ENCODE data around the gene ANKS3.

The ANKS3 gene

DNA sequence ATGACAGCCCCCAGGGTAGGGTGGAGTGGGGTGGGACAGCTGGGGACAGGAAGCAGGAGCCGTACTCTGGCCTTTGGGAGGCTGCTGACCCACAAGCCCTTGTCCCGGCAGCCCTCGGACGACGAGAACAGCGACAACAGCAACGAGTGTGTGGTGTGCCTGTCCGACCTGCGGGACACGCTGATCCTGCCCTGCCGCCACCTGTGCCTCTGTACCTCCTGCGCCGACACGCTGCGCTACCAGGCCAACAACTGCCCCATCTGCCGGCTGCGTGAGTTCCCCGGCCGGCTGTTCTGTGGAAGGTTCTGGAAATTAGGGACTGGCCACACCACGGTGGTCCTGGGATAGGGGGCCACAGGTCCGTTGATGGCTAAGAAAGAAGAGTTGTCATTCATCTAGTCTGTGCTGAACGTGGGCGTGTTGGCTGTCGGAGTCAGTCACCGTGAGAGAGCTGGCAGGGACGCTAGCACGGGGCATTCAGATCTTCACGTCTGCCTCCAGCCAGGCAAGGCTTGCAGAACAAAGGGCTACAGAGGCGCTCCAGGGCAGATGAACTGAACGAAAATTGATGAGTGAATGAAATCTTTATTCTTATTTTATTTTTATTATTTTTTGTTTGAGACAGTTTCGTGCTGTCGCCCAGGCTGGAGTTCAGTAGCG lies 60.6 kb downstream of the ANKS3 start:
- DNase-seq (ENCODE audit: low spot score) = no peak

DNA sequence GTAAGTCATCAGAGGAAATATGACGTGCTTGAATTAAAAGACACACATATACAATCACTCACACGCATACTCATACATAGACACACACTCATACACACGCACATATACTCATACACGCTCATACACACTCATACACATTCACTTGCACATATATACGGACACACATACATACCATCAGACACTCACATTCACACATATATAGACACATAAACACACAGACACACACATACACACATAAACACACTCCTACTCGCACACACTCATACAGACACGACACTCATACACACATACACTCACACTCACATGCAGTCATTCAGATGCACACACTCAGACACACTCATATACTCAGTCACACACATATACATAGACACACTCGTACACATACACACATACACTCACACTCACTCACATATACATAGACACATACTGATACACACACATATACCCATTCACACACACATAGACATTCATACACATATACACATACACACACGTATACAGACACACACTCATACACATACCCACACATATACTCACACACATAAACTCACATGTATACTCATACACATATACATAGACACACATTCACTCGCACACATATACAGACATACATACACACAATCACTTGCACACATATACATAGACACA lies 65.6 kb downstream of the ANKS3 start:
- DNase-seq (ENCODE audit: low spot score) = no peak

DNA sequence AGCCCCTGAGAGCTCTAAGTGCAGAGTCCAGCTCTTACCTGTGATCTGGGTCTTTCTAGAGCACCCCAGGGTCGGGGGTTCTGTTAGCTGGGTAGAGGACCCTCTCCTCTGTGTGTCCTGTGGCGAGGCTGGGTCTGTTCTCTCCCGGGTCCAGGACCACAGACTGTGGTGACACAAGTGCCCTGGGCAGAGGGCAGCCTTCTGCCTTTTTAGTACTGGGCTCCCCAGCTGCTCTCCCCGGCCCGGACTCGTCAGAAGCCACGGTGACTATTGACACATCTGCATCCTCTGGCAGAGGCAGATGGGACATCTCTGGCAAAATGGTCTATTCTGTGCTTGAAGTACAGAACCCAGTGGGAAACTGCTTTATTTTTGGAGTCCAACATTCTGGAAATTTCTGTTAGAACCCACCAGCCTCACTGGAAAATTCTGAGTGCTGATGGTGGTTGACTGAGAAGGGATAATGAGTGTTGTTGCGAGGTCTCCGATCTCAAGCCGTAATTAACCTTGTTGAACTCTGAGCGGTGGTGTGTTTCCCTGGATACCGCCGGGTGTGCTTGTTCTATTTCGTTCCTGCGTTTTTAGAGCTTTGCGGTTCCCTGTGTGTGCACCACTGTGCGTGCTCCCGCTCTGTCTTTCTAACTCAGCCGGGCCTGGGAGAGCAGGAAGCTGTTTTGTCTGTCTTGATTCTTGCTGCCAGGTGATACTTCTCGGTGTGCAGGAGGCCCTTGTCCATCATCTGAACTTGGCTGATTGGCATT lies 66.7 kb downstream of the ANKS3 start:
- no peak for DNase-seq (ENCODE audit: low spot score)

DNA sequence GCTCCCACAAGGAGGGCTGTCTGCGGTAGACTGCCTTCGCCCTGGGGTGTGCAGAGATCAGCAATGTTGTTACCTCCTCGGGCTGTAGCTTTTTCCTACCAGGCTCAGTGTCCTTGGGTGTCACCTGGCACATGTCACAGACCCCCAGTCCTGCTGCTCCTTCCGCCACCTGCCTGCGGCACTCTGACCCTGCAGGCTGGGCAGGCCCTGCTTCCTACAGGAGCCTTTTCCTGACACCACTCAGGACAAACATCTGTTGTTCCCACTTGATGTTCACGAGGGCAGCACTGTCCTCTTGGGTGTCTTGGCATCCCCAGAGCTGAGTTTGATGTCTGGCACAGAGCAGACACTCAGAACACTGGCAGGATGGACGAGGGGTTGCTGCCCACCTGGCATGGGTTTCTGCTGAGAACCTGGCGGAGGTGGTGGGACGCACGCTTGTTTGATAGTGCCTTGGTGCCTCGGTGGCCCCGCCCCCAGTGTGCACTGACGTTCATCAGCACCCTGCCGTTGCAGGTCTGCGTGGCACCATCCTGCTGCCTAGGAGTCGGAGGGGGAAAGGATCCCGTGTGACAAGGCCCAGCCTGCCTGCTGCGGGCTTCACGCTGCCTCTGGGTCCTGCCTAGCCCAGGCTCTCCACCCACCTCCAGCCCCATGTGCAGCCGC lies 67.4 kb downstream of the ANKS3 start:
- DNase-seq (ENCODE audit: low spot score) = no peak

GRCh38 chr16:4664538-4665418 lies 69.3 kb downstream of the ANKS3 start:
- no peak for DNase-seq (ENCODE audit: low spot score)

DNA sequence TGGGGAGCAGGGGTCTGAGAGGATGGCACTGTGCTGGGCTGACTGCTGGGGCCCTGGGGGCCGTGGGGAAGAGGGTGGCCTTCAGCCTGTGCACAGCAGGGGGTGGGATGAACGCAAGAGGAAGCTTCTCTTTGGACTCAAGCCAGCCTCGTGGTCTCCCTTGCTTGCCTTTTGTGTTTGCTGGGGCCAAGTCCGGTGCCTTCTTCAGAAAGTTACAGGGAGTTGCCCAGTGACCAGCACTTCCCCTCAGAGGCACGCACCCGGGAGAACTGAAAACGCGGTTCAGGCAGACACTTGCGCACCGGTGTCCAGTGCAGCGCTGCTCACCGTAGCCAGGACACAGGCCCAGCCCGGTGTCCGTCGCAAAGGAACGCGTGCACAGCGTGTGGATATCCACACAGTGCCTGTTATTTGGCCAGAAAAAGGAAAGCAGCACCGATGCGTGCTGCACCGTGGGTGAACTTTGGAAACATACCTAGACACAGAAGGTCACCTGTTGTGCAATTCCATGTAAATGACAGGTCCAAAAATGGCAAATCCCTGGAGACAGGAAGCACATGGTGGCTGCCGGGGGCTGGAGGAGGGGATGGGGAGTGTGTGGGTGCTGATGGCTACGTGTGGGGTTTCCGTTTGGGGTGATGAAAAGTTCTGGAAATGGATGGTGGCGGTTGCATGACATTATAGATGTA lies 70.2 kb downstream of the ANKS3 start:
- DNase-seq (ENCODE audit: low spot score) = no peak

DNA sequence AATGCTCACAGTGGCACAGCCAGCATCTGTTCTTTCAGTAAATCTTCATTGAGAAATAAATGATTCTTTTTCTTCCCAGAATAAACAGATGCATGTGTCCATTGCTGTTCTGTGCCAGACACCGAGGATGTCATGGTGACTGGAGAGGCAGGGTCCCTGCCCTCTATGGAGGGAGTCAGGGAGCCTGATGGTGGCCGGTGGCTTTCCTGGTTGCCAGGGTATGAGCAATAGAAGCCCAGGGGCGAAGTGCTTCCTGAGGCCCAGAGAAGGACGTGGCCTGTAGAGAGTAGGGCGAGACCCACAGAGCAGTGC lies 70.7 kb downstream of the ANKS3 start:
- DNase-seq (ENCODE audit: low spot score) = no peak

- DNase-seq (ENCODE audit: low spot score) = no peak
Measured at GRCh38 chr16:4661661-4662060, 72.4 kb downstream of the ANKS3 start.

DNA sequence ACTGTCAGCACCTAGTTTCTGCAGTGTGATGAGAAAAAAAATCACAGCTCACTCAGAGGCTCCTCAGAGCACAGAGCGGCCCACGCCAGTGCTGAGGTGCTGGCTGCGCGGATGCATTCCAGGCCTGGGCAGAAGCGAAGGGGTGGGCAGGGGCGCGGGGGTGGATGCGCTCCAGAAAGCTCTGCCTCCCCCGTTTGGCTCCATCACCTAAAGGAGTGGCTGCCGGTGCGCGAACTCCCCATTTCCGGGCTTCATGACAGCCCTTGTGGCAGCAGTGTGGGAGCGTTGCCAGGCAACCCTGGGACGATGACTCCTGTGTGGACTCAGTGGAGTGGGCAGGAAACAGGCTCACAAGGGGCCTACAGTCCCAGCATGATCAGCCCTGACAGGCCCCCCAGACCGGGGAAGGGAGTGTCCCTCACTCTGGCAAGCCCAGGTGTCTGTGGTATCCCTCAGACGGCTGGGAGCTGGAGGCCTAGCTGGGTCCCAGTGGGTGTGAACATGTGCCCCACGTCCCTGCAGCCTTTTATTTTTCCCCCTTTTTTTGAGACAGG lies 73.5 kb downstream of the ANKS3 start:
- no peak for DNase-seq (ENCODE audit: low spot score)

DNA sequence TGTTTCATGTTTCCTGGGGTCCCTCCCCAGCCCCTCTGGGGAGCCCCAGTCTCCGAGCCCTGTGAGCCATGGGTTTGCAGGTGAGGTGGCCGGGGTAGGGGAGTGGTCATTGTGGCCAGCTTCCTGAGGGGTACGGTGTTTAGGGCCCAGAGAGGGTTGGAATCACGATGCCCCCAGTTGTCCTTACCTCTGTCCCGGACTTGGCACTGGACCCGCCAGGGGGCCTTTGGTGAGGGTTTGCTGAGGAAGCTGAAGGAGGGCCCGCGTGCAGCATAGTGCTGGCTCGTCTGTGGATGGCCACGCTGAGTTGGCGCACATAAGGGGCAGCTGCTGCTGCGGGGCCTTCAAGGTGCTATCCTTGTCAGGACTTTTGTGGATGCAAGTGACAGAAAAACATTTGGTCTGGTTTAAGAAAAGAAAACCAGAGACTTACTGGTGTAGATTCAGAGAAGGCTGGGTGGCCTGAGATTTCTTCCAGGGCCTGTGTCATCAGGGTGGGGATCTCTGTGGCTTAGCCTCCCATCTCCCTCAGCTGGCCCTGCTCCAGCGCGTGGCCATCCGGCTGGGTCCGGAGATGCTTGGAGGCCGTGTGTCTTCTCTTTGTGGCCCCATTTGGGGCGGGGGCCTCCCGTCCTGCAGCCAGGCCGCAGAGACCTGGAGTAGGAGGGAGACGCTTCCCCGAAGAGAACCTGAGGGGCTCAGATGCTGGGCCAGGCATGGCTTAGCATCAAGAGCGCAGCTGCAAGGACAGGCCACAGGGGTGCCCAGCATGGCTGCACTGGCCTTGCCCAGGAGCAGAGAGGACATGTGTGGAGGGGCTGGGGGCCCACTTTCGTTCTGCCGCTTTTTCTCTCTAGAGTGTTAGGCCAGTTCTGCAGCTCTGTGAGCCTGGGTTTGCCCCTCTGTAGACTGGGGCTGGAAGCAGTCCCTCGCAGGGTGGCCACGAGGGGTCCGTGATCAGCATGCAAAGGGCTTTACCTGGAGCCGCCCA lies 74.4 kb downstream of the ANKS3 start:
- no peak for DNase-seq (ENCODE audit: low spot score)

GRCh38 chr16:4656695-4657686 lies 77.1 kb downstream of the ANKS3 start:
- DNase-seq (ENCODE audit: low spot score) = no peak

DNA sequence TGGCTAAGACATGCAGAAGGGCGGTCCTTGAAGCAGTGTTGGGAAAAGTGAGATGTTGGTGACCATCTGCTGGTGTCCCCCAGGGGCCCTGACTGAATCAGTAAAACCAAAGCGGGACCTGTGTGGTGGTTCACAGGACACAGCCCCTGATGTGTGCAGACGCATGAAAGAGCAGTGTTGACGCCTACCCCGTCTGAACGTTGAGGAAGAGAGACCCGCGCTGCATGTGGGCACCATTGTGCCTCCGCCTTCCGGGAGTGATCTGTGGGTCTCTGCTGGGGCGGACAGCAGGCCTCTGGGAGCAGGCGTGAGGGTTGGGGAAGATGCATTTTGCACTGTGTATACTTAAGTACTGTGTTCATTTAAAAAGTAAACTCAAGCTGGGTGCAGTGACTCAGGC lies 77.8 kb downstream of the ANKS3 start:
- no peak for DNase-seq (ENCODE audit: low spot score)

- no peak for DNase-seq (ENCODE audit: low spot score)
Measured at GRCh38 chr16:4655801-4656200, 78.3 kb downstream of the ANKS3 start.

- DNase-seq (ENCODE audit: low spot score) = no peak
Measured at GRCh38 chr16:4654964-4655590, 79.0 kb downstream of the ANKS3 start.

DNA sequence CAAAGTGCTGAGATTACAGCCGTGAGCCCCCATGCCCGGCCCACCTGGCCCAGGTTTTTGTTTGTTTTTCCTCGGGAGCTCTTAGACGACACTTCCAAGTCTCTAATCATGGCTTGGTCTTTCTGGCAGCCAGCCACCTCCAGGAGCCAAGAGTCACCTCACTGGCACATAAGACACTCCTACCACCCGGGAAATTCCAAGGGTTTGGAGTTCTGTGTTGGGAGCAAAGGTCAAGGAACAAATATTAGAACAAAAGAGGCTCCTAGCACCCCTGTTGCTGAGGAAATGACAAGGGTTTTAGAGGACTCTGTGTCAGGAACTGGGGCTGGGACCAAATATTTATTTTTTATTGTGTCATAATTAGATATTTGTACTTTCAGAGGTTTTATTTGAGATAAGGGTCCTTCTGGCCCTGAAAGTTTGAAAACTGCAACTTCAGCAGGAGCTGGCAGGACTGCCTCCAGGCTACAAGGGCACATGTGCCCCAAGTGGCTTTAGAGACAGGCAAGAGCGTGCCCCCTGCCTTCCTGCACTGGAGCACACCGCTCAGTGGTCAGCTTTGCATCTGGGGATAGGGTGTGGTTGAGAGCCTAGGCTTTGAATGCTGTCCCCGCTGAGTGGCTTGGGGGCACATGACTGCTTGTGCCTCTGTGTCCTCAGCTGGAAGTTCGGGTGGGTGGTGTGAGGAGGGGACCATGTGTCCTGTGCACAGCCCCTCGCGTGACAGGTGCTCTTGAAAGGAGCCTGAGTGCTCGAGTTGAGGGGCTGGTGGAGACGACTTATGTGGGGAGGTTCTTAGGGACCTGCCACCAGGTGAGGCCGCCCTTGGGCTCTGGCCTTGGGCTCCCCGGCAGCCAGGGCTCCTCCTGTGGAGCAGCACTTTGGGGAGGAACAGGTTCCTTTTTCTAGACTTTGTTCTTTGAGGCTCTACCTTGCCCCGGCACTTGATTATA lies 79.8 kb downstream of the ANKS3 start:
- no peak for DNase-seq (ENCODE audit: low spot score)

DNA sequence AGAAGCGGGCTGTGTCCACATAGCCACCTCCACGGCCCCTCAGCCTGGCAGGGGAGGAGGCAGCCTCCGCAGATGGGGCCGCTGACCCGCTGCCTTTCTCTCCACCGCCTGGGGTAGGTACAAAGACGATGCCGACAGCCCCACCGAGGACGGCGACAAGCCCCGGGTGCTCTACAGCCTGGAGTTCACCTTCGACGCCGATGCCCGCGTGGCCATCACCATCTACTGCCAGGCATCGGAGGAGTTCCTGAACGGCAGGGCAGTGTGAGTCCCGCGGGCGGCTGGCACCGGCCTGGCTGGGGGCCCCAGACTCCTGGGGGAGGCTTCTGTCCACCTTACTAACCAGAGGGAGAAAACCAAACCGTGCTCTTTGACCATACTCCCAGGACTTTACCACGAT lies 81.5 kb downstream of the ANKS3 start:
- DNase-seq (ENCODE audit: low spot score) = no peak

- no peak for DNase-seq (ENCODE audit: low spot score)
Measured at GRCh38 chr16:4651827-4652226, 82.2 kb downstream of the ANKS3 start.

All from hematopoietic multipotent progenitor cell treated with erythropoietin and hydrocortisone succinate and interleukin-3 and kit ligand, for 17 days (in vitro differentiated cells).